Measurements from ENCODE around the gene SCARB2. TPM values are rescaled to one million over a fixed set of nuclear protein-coding genes. Genes with fewer than 3 reads are reported as not detected.

SCARB2 gene
- total RNA-seq, 1 donor: 200 TPM

- peaks cover 53% of the 10 kb centered on the region for H3K79me2 ChIP-seq (ENCODE audit: insufficient read depth, low read length)
- H3K4me3 ChIP-seq (ENCODE audit: insufficient read depth, low read length): peak within 1 kb of the TSS; percentile 83
- peaks cover 28% of the 10 kb centered on the region for H3K4me1 ChIP-seq (ENCODE audit: insufficient read depth, low read length)
- peak; percentile 93 for DNase-seq (ENCODE audit: insufficient read length, low spot score, missing footprints)
- no peaks in the 10 kb centered on the region for H3K36me3 ChIP-seq (ENCODE audit: insufficient read depth, low read length)
- TF ChIP-seq CTCF (IDR thresholded peaks at IDR 0.05; ENCODE audit: extremely low read depth, low read depth, low read length): no peak
- H3K4me2 ChIP-seq (ENCODE audit: insufficient read depth, low read length): peak within 1 kb of the TSS; percentile 96
- no peaks in the 10 kb centered on the region for H3K27me3 ChIP-seq (ENCODE audit: insufficient read depth, low read length)
- H3K9me3 ChIP-seq (ENCODE audit: low read depth, low read length): no peaks in the 10 kb centered on the region
- peak within 1 kb of the TSS; percentile 84 for H3K27ac ChIP-seq (ENCODE audit: low read depth, low read length)
- H2AFZ ChIP-seq (ENCODE audit: low read length): peak within 1 kb of the TSS; percentile 91
- H4K20me1 ChIP-seq (ENCODE audit: insufficient read depth, low read length): peaks cover 7% of the 10 kb centered on the region
Measured at GRCh38 chr4:76148142-76148865, 65.3 kb downstream of the SCARB2 start, which contains the start of gene NUP54. Gene NUP54 (minus strand): TSS chr4:76148397. CDS start chr4:76148374, 23 bp downstream.

DNA sequence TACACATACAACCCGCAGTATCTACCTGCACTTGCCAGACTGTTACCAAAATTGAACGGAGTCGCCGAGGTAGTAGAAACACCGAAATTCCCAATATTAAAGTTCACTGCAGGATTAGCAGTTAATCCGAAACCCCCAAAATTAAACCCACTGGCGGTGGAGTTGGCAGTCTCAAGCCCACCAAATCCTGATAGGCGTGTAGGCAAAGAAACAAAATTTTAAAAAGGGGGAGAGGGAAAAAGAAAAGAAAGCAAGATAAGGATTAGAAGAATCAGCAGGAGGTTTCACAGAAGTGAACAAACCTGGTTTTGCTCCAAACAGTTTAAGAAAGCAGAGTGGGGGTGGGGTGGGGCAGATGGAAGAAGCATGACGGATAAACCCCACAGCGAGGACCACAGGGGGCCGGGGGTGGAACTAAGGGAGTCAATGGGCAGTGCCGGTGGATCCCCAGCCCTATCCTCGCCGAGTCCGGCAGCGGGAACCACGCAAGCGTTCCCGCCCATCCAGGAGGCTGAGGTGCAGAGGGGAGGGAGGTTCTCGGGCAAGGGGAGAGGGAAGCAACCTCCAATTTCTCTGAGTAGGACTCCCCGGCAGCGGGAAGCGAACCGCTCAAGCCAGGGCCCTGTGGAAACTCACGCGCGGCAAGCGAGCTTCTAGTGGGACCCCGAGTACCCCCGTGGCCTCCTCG lies 66.0 kb downstream of the SCARB2 start:
- DNase-seq (ENCODE audit: insufficient read length, low spot score, missing footprints): peak; percentile 80
- Histone ChIP-seq H3K4me2 (ENCODE audit: insufficient read depth, low read length) (peak overlapping the region; percentile 96), H4K20me1 (ENCODE audit: insufficient read depth, low read length) (peaks cover 7% of the 10 kb centered on the region), H3K27ac (ENCODE audit: low read depth, low read length) (peak overlapping the region; percentile 84), H3K36me3 (ENCODE audit: insufficient read depth, low read length) (peaks cover 2% of the 10 kb centered on the region), H3K4me3 (ENCODE audit: insufficient read depth, low read length) (peak overlapping the region; percentile 83), H3K79me2 (ENCODE audit: insufficient read depth, low read length) (peaks cover 58% of the 10 kb centered on the region), H2AFZ (ENCODE audit: low read length) (peak overlapping the region; percentile 91), H3K9me3 (ENCODE audit: low read depth, low read length) (no peaks in the 10 kb centered on the region), H3K4me1 (ENCODE audit: insufficient read depth, low read length) (peaks cover 28% of the 10 kb centered on the region), H3K27me3 (ENCODE audit: insufficient read depth, low read length) (no peaks in the 10 kb centered on the region)
- no peak for TF ChIP-seq CTCF (IDR thresholded peaks at IDR 0.05; ENCODE audit: extremely low read depth, low read depth, low read length)

- Histone ChIP-seq H3K27me3 (ENCODE audit: insufficient read depth, low read length) (no peaks in the 10 kb centered on the region), H3K79me2 (ENCODE audit: insufficient read depth, low read length) (peaks cover 81% of the 10 kb centered on the region), H3K9me3 (ENCODE audit: low read depth, low read length) (no peaks in the 10 kb centered on the region), H4K20me1 (ENCODE audit: insufficient read depth, low read length) (peaks cover 7% of the 10 kb centered on the region), H3K27ac (ENCODE audit: low read depth, low read length) (no peak overlapping the region), H3K36me3 (ENCODE audit: insufficient read depth, low read length) (peaks cover 20% of the 10 kb centered on the region), H3K4me1 (ENCODE audit: insufficient read depth, low read length) (peaks cover 25% of the 10 kb centered on the region), H2AFZ (ENCODE audit: low read length) (no peak overlapping the region), H3K4me3 (ENCODE audit: insufficient read depth, low read length) (no peak overlapping the region), H3K4me2 (ENCODE audit: insufficient read depth, low read length) (no peak overlapping the region)
- DNase-seq (ENCODE audit: insufficient read length, low spot score, missing footprints): no peak
- no peak for TF ChIP-seq CTCF (IDR thresholded peaks at IDR 0.05; ENCODE audit: extremely low read depth, low read depth, low read length)
Measured at GRCh38 chr4:76144546-76144945, 69.1 kb downstream of the SCARB2 start.

GRCh38 chr4:76141241-76141640 lies 72.4 kb downstream of the SCARB2 start:
- Histone ChIP-seq H3K4me2 (ENCODE audit: insufficient read depth, low read length) (no peak overlapping the region), H3K36me3 (ENCODE audit: insufficient read depth, low read length) (peaks cover 28% of the 10 kb centered on the region), H3K27ac (ENCODE audit: low read depth, low read length) (no peak overlapping the region), H2AFZ (ENCODE audit: low read length) (no peak overlapping the region), H4K20me1 (ENCODE audit: insufficient read depth, low read length) (no peaks in the 10 kb centered on the region), H3K4me3 (ENCODE audit: insufficient read depth, low read length) (no peak overlapping the region), H3K4me1 (ENCODE audit: insufficient read depth, low read length) (peaks cover 3% of the 10 kb centered on the region), H3K9me3 (ENCODE audit: low read depth, low read length) (no peaks in the 10 kb centered on the region), H3K27me3 (ENCODE audit: insufficient read depth, low read length) (no peaks in the 10 kb centered on the region), H3K79me2 (ENCODE audit: insufficient read depth, low read length) (peaks cover 70% of the 10 kb centered on the region)
- DNase-seq (ENCODE audit: insufficient read length, low spot score, missing footprints): no peak
- no peak for TF ChIP-seq CTCF (IDR thresholded peaks at IDR 0.05; ENCODE audit: extremely low read depth, low read depth, low read length)

Measured in osteoblast (primary cell).